ENCODE results near the gene TPRG1. TPM values are rescaled to one million over a fixed set of nuclear protein-coding genes. Genes with fewer than 3 reads are reported as not detected.

Gene TPRG1
- total and polyA plus RNA-seq, 9 of the 15 experiments (the other 6 are each of a cell fraction or from before 2014, with no cell fraction given), result 0.01 TPM; not detected in 8

- BruUV-seq (replicated peaks), result no TSS peak
- no peaks in the 10 kb centered on the region for H3K79me2 ChIP-seq (ENCODE audit: control insufficient read depth, insufficient read depth, low read length)
- FAIRE-seq (no peak), ATAC-seq (no peak), DNase-seq (ENCODE audit: extremely low read depth in 1 of 4, low spot score in 3 of 4) (no peak)
- POLR2A ChIA-PET, result interaction anchor here (0.6 kb wide), 1 partner anchor 1281 kb away, joined by 4 read pairs; no protein-coding TSS in a partner anchor
- CTCF ChIA-PET (ENCODE audit: low intra/inter-chr PET ratio), result no interaction called here
- WGBS (ENCODE audit: insufficient coverage, low coverage, missing lambda C conversion rate), result 3% methylated on average over 2 of the region's 2 CpGs
- no peak overlapping the region for H3K4me3 ChIP-seq
- no peak overlapping the region for H3K4me2 ChIP-seq (ENCODE audit: insufficient read depth, low read length)
- H3K36me3 ChIP-seq (ENCODE audit: control insufficient read depth, insufficient read depth, low read length), result no peaks in the 10 kb centered on the region
- H2AFZ ChIP-seq (ENCODE audit: low read depth, low read length), result no peak overlapping the region
- H3K9ac ChIP-seq (ENCODE audit: insufficient read depth in 1 of 2, low read depth in 2 of 2, low read length in 2 of 2), result no peak overlapping the region
- TF ChIP-seq, protein P1, sequence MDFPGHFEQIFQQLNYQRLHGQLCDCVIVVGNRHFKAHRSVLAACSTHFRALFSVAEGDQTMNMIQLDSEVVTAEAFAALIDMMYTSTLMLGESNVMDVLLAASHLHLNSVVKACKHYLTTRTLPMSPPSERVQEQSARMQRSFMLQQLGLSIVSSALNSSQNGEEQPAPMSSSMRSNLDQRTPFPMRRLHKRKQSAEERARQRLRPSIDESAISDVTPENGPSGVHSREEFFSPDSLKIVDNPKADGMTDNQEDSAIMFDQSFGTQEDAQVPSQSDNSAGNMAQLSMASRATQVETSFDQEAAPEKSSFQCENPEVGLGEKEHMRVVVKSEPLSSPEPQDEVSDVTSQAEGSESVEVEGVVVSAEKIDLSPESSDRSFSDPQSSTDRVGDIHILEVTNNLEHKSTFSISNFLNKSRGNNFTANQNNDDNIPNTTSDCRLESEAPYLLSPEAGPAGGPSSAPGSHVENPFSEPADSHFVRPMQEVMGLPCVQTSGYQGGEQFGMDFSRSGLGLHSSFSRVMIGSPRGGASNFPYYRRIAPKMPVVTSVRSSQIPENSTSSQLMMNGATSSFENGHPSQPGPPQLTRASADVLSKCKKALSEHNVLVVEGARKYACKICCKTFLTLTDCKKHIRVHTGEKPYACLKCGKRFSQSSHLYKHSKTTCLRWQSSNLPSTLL (IDR thresholded peaks at IDR 0.05), result no peak
- TF ChIP-seq ZBTB9 (CRISPR knock-in tag; IDR thresholded peaks at IDR 0.05) (no peak), EHMT2 (IDR thresholded peaks at IDR 0.05) (no peak), ZNF444 (CRISPR knock-in tag; IDR thresholded peaks at IDR 0.05) (no peak), CBX3 (IDR thresholded peaks at IDR 0.05; ENCODE audit: borderline replicate concordance in 1 of 2, low read length in 2 of 2) (no peak), PTRF (tag; IDR thresholded peaks at IDR 0.05) (no peak)
- no peaks in the 10 kb centered on the region for H4K20me1 ChIP-seq (replicated peaks; ENCODE audit: control insufficient read depth, insufficient read depth, low read length)
- H3K9me1 ChIP-seq (ENCODE audit: control insufficient read depth, insufficient read depth, low read length), result no peaks in the 10 kb centered on the region
- H3K4me1 ChIP-seq (replicated peaks in 1 of 2; ENCODE audit: control insufficient read depth in 2 of 2, insufficient read depth in 2 of 2, low read length in 2 of 2), result no peaks in the 10 kb centered on the region
- intact Hi-C loops (cut with micrococcal nuclease) (no loop called here), in situ Hi-C loops (cut with MboI) (no loop called here)
- no peak overlapping the region for H3K27ac ChIP-seq (ENCODE audit: extremely low read depth, low read depth, low read length)
- H3K9me3 ChIP-seq (replicated peaks; ENCODE audit: control insufficient read depth, insufficient read depth, low read depth, low read length), result no peaks in the 10 kb centered on the region; the same call in 1 of the 2 replicates
- H3K27me3 ChIP-seq (ENCODE audit: control insufficient read depth in 2 of 2, insufficient read depth in 2 of 2, low read length in 2 of 2), result no peaks in the 10 kb centered on the region
Measured at GRCh38 chr3:189122110-189122509, 49.7 kb upstream of the TPRG1 start.

Measured in K562 (cell line).